ENCODE results near the gene IFRD2.
"Not testable (repeated sequence)": the region's sequence is repeated elsewhere in the genome, so short reads cannot be mapped to it uniquely, and the experiment has no call there.

The IFRD2 gene

DNA sequence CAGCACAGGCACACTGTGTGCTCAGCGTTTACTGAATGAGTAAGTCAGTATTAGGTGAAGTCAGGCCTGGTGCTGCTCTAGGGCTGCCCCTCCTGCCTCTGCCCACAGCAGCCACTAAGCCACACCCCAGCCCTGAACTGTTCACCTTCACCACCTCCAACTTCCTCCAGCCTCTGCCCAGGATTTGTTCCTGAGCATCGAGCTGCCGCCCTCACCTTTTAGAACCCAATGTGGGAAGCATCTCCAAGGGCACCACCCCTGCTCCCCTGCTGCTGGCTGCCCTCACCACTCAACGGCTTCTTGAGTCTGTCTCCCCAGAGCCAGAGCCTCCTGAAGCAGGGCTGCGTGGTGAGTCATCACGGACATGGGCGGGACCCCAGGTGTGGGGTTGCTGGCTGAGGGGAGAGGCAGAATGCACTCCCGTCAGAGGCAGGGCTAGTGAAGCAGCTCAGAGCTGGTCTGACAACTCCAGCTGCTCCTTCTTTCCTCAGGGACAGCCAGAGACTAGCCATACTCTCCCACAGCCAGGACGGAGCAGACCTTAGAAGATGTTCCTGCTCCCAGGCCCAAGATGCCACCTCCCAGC is 24.5 kb upstream of the IFRD2 start:
- DNase-seq (ENCODE audit: extremely low read depth, low read depth), result no peak
- no peak overlapping the region for H3K4me3 ChIP-seq (replicated peaks; ENCODE audit: low read depth, low read length)

DNA sequence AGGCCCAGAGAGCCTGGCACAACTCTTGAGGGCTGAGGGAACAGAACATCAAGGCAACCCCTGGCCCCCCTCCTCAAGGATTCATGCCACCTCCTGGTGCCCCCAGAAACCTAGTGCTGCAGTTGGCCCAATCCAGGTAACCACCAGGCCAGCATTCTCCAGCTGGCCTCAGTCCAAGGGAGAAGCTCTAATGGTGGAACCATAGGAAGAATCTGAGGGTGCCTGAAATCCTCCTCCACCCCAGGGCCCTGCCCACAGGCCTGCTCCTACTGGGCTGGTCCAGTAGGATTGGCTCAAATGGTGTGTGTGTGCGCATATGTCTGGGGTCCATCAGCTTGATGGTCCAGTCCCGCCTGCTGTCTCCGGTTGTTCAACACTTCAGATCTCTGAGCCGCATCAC is 22.6 kb upstream of the IFRD2 start:
- no peak overlapping the region for H3K4me3 ChIP-seq (replicated peaks; ENCODE audit: low read depth, low read length)
- DNase-seq (ENCODE audit: extremely low read depth, low read depth), result no peak
- TF ChIP-seq, protein P1, sequence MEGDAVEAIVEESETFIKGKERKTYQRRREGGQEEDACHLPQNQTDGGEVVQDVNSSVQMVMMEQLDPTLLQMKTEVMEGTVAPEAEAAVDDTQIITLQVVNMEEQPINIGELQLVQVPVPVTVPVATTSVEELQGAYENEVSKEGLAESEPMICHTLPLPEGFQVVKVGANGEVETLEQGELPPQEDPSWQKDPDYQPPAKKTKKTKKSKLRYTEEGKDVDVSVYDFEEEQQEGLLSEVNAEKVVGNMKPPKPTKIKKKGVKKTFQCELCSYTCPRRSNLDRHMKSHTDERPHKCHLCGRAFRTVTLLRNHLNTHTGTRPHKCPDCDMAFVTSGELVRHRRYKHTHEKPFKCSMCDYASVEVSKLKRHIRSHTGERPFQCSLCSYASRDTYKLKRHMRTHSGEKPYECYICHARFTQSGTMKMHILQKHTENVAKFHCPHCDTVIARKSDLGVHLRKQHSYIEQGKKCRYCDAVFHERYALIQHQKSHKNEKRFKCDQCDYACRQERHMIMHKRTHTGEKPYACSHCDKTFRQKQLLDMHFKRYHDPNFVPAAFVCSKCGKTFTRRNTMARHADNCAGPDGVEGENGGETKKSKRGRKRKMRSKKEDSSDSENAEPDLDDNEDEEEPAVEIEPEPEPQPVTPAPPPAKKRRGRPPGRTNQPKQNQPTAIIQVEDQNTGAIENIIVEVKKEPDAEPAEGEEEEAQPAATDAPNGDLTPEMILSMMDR (IDR thresholded peaks at IDR 0.05; ENCODE audit: low read depth, low read length, missing control alignments), result no peak

More for the DNA sequence above, 24.5 kb upstream of the IFRD2 start:
- TF ChIP-seq, protein P1 (IDR thresholded peaks at IDR 0.05; ENCODE audit: low read depth, low read length, missing control alignments), result no peak

DNA sequence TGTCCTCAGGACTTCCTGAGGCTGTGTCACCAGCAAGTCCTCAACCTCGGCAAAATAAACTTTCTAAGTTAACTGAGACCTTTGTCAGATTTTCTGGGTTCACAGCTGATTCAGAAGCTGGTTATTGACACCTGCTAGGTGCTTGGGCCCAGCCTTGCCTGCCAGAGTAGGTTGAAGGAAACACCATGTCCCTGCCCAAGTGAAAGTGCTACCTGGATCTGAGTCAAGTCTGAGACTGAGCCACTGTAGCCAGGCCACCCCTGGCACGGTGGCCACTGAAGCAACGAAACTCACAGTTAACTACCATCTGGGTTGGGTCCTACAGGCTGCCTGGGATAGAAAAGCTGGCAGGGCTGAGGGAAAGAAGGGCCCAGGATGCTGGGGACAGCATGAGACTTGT is 22.1 kb upstream of the IFRD2 start:
- no peak for DNase-seq (ENCODE audit: extremely low read depth, low read depth)
- TF ChIP-seq, protein P1 (IDR thresholded peaks at IDR 0.05; ENCODE audit: low read depth, low read length, missing control alignments), result no peak
- no peak overlapping the region for H3K4me3 ChIP-seq (replicated peaks; ENCODE audit: low read depth, low read length)

DNA sequence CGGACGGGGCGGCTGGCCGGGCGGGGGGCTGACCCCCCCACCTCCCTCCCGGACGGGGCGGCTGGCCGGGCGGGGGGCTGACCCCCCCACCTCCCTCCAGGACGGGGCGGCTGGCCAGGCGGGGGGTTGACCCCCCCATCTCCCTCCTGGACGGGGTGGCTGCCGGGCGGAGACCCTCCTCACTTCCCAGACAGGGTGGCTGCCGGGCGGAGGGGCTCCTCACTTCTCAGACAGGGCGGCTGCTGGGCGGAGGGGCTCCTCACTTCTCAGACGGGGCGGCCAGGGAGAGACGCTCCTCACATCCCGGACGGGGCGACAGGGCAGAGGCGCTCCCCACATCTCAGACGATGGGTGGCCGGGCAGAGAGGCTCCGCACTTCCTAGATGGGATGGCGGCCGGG is 19.8 kb upstream of the IFRD2 start:
- not testable (repeated sequence) for DNase-seq (ENCODE audit: extremely low read depth, low read depth); H3K4me3 ChIP-seq (replicated peaks; ENCODE audit: low read depth, low read length)

- no peak for DNase-seq (ENCODE audit: extremely low read depth, low read depth)
- TF ChIP-seq, protein P1 (IDR thresholded peaks at IDR 0.05; ENCODE audit: low read depth, low read length, missing control alignments), result no peak
- no peak overlapping the region for H3K4me3 ChIP-seq (replicated peaks; ENCODE audit: low read depth, low read length)
Observed at GRCh38 chr3:50304601-50305000, 12.4 kb upstream of the IFRD2 start.

- DNase-seq (ENCODE audit: extremely low read depth, low read depth), result no peak
- TF ChIP-seq, protein P1 (IDR thresholded peaks at IDR 0.05; ENCODE audit: low read depth, low read length, missing control alignments), result peak; percentile 17
- H3K4me3 ChIP-seq (replicated peaks; ENCODE audit: low read depth, low read length), result no peak within 1 kb of the TSS
Observed at GRCh38 chr3:50303013-50303815, 11.0 kb upstream of the IFRD2 start, which contains the start of gene HYAL1. HYAL1 (minus strand) TSS chr3:50303574; CDS start chr3:50302956, 618 bp downstream.

Measured in HFF-Myc (cell line).